Liver (tissue), 10 donors: ENCODE results near the gene GJD3. TPM values are rescaled to one million over a fixed set of nuclear protein-coding genes. Genes with fewer than 3 reads are reported as not detected.

Source experiments
- DNase-seq: peaks from one replicate; pipeline ENCODE4 v3.0.0-alpha.2; 2017; ENCODE audit warnings: low spot score
- H3K27ac ChIP-seq, 2 donors: one replicate each; pipeline ENCODE4 v1.7.0; 2013; ENCODE audit warnings: inconsistent platforms in 2 of 2, low read length in 2 of 2, control low read depth in 1 of 2, low read depth in 1 of 2, mild to moderate bottlenecking in 1 of 2
- H3K27me3 ChIP-seq, 4 donors: one replicate each; pipeline versions ENCODE4 v1.6.1 to v1.7.0; 2013; ENCODE audit warnings: low read length in 3 of 4, inconsistent platforms in 1 of 4, mild to moderate bottlenecking in 1 of 4, moderate library complexity in 1 of 4; ENCODE audit not compliant: control insufficient read depth in 4 of 4, insufficient read depth in 4 of 4
- H3K36me3 ChIP-seq, 4 donors: one replicate each; pipeline versions ENCODE4 v1.6.1 to v1.7.0; 2013; ENCODE audit warnings: low read length in 3 of 4, mild to moderate bottlenecking in 3 of 4, low read depth in 1 of 4, moderate library complexity in 1 of 4; ENCODE audit not compliant: control insufficient read depth in 4 of 4, insufficient read depth in 3 of 4
- H3K4me1 ChIP-seq, 4 donors: one replicate each; pipeline versions ENCODE4 v1.6.1 to v1.7.0; 2013; ENCODE audit warnings: low read length in 3 of 4, mild to moderate bottlenecking in 3 of 4, moderate library complexity in 1 of 4; ENCODE audit not compliant: control insufficient read depth in 4 of 4, insufficient read depth in 4 of 4
- H3K4me3 ChIP-seq, 3 donors: one replicate each; pipeline versions ENCODE4 v1.6.1 to v1.7.0; 2013; ENCODE audit warnings: low read length in 3 of 3, control low read depth in 1 of 3, low read depth in 1 of 3, mild to moderate bottlenecking in 1 of 3
- H3K9ac ChIP-seq, 2 donors: one replicate each; pipeline ENCODE4 v1.7.0; 2013; ENCODE audit warnings: low read length in 2 of 2, mild to moderate bottlenecking in 2 of 2, moderate library complexity in 2 of 2, control low read depth in 1 of 2, low read depth in 1 of 2
- H3K9me3 ChIP-seq, 4 donors: one replicate each; pipeline versions ENCODE4 v1.6.1 to v1.7.0; 2013; ENCODE audit warnings: low read length in 3 of 4; ENCODE audit not compliant: control insufficient read depth in 4 of 4
- EGR1 ChIP-seq, 2 donors: IDR thresholded peaks; 2 replicates each; pipeline ENCODE4 v1.6.1; 2016 to 2018; ENCODE audit warnings: antibody characterized with exemption in 2 of 2, low read depth in 2 of 2
- FOXA1 ChIP-seq: IDR thresholded peaks from 2 replicates; pipeline ENCODE4 v1.6.1; 2016; ENCODE audit warnings: antibody characterized with exemption
- FOXA2 ChIP-seq: IDR thresholded peaks from 2 replicates; pipeline ENCODE4 v1.6.1; 2016; ENCODE audit warnings: antibody characterized with exemption
- GABPA ChIP-seq, 2 donors: IDR thresholded peaks in 1 of 2; conservative IDR thresholded peaks in 1 of 2; 2 replicates each; pipeline ENCODE4 v1.6.1; 2016; ENCODE audit warnings: antibody characterized with exemption in 2 of 2, mild to moderate bottlenecking in 1 of 2, moderate library complexity in 1 of 2
- HNF4A ChIP-seq, 2 donors: conservative IDR thresholded peaks; 2 replicates each; pipeline ENCODE4 v1.6.1; 2016; ENCODE audit warnings: antibody characterized with exemption in 2 of 2, mild to moderate bottlenecking in 2 of 2
- HNF4G ChIP-seq: IDR thresholded peaks from 2 replicates; pipeline ENCODE4 v1.6.1; 2016; ENCODE audit warnings: antibody characterized with exemption
- JUND ChIP-seq, 2 donors: IDR thresholded peaks; 2 replicates each; pipeline ENCODE4 v1.6.1; 2016; ENCODE audit warnings: antibody characterized with exemption in 2 of 2
- NR2F2 ChIP-seq: IDR thresholded peaks from 2 replicates; pipeline ENCODE4 v1.6.1; 2016; ENCODE audit warnings: antibody characterized with exemption
- RAD21 ChIP-seq, 2 donors: IDR thresholded peaks; 2 replicates each; pipeline ENCODE4 v1.6.1; 2016; ENCODE audit warnings: antibody characterized with exemption in 2 of 2, mild to moderate bottlenecking in 2 of 2
- RXRA ChIP-seq, 2 donors: IDR thresholded peaks; 2 replicates each; pipeline ENCODE4 v1.6.1; 2017 to 2018; ENCODE audit warnings: antibody characterized with exemption in 2 of 2, mild to moderate bottlenecking in 1 of 2
- SP1 ChIP-seq: IDR thresholded peaks from 2 replicates; pipeline ENCODE4 v1.6.1; 2018; ENCODE audit warnings: antibody characterized with exemption, mild to moderate bottlenecking
- YY1 ChIP-seq: IDR thresholded peaks from 2 replicates; pipeline ENCODE4 v1.6.1; 2016; ENCODE audit warnings: antibody characterized with exemption, mild to moderate bottlenecking
- WGBS: extraction: QIAGEN DNeasy Blood & Tissue Kit; methylation state at CpG from one replicate; pipeline ENCODE4 v1.1.7; 2013; 5-methylcytosine and 5-hydroxymethylcytosine counted together
- polyA plus RNA-seq, 2 donors: library from polyadenylated mRNA; stranded (reverse) in 1 of 2; unstranded in 1 of 2; fragments of 200-250 nt in 1 of 2; fragments of >200 nt in 1 of 2; fragmentation: Nextera tagmentation in 1 of 2; extraction: Ambion mirVana in 1 of 2; gene quantifications; one replicate each; pipeline versions ENCODE4 v1.2.1 to v1.2.3, GENCODE V29; 2013 to 2015
- small RNA-seq: library from RNA; depleted of rRNA; stranded (forward); fragments of <200 nt; gene quantifications from one replicate; pipeline ENCODE3, GENCODE V24; 2014
- total RNA-seq, 2 donors: library from RNA; depleted of rRNA; stranded (reverse); fragments of >200 nt; gene quantifications; one replicate each; pipeline ENCODE4 v1.2.3, GENCODE V29; 2014
- TF ChIP-seq, protein P1 (sequence below): fragments of 150-350 bp; IDR thresholded peaks from 2 replicates; pipeline ENCODE4 v1.5.1; 2017; ENCODE audit warnings: improper control_type of control experiment, low read depth, low read length; ENCODE audit not compliant: missing input control
- TF ChIP-seq, protein P2 (sequence below): IDR thresholded peaks from 2 replicates; pipeline ENCODE4 v1.6.1; 2016; ENCODE audit warnings: antibody characterized with exemption
- TF ChIP-seq, protein P3 (sequence below): IDR thresholded peaks from 2 replicates; pipeline ENCODE4 v1.6.1; 2016; ENCODE audit warnings: antibody characterized with exemption
- TF ChIP-seq, protein P4 (sequence below): IDR thresholded peaks from 2 replicates; pipeline ENCODE4 v1.6.1; 2016; ENCODE audit warnings: antibody characterized with exemption, mild to moderate bottlenecking
- TF ChIP-seq, protein P5 (sequence below): IDR thresholded peaks from 2 replicates; pipeline ENCODE4 v1.6.1; 2016; ENCODE audit warnings: antibody characterized with exemption
- donor health status: healthy.
- donor health status: healthy.
- donor health status: healthy.
- donor health status: healthy.
- donor health status: healthy.

The GJD3 gene
- total and polyA plus RNA-seq, 4 donors, result 0.47 to 0.59 (median 0.48) TPM; not detected in 1

DNA sequence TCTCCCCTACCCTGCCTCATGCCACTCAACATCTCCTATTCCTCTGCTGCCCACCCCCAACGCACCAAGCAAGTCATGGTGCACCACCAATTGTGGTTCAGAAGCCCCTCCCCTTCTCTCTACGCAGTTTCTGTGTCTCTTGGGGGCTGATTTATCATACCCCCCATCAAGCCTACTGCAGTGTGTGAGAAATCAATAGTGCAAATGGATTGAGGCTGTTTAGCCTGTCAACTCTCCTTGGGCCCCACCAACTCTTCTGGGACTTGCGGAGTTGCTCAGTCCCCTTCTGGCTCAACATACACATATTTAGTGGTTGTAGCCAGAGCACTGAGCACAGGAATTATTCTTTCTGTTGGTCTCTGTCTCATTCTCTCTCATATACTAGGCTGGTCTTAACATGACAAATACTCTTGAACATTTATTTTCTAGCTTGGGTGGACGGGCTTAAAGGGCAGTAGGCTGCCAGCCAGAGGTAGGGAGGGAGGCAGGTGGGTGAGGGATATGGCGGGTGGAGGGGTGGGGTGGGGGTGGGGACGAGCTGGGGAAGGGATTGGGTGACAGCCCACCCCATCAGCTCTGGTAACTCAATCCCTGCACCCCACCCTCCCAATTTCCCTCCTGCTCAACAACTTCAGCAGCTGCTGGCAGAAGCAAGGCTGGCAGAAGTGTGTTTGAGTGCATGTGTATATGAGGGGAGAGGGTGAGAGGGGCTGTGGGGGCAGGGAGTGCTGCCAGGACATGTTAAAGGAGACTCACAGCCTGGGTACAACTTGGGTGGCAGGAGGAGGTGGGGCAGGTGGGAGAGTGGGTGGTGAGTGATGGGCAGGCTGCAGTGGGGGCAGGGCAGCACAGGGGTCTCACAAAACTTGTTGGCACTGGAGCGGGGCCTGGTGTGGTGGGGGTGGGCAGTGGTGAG lies 50.6 kb downstream of the GJD3 start:
- H3K9ac ChIP-seq, result no peak overlapping the region
- peak overlapping the region; percentile 19 to 63 for H3K27ac ChIP-seq

More for the DNA sequence above, 50.6 kb downstream of the GJD3 start:
- no peaks in the 10 kb centered on the region for H3K27me3 ChIP-seq
- H3K36me3 ChIP-seq, result no peaks in the 10 kb centered on the region
- TF ChIP-seq HNF4A (conservative IDR thresholded peaks at IDR 0.05) (no peak), JUND (IDR thresholded peaks at IDR 0.05) (no peak), FOXA1 (no peak), YY1 (no peak), FOXA2 (no peak), GABPA (IDR thresholded peaks at IDR 0.05 in 1 of 2, conservative IDR thresholded peaks at IDR 0.05 in 1 of 2) (no peak), SP1 (no peak), RAD21 (IDR thresholded peaks at IDR 0.05) (no peak), RXRA (IDR thresholded peaks at IDR 0.05) (no peak), NR2F2 (no peak), HNF4G (no peak), EGR1 (IDR thresholded peaks at IDR 0.05; ENCODE audit: low read depth in 2 of 2) (no peak)
- TF ChIP-seq, protein P1, sequence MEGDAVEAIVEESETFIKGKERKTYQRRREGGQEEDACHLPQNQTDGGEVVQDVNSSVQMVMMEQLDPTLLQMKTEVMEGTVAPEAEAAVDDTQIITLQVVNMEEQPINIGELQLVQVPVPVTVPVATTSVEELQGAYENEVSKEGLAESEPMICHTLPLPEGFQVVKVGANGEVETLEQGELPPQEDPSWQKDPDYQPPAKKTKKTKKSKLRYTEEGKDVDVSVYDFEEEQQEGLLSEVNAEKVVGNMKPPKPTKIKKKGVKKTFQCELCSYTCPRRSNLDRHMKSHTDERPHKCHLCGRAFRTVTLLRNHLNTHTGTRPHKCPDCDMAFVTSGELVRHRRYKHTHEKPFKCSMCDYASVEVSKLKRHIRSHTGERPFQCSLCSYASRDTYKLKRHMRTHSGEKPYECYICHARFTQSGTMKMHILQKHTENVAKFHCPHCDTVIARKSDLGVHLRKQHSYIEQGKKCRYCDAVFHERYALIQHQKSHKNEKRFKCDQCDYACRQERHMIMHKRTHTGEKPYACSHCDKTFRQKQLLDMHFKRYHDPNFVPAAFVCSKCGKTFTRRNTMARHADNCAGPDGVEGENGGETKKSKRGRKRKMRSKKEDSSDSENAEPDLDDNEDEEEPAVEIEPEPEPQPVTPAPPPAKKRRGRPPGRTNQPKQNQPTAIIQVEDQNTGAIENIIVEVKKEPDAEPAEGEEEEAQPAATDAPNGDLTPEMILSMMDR, result no peak
- TF ChIP-seq, protein P2, sequence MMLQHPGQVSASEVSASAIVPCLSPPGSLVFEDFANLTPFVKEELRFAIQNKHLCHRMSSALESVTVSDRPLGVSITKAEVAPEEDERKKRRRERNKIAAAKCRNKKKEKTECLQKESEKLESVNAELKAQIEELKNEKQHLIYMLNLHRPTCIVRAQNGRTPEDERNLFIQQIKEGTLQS, result no peak
- TF ChIP-seq, protein P3, sequence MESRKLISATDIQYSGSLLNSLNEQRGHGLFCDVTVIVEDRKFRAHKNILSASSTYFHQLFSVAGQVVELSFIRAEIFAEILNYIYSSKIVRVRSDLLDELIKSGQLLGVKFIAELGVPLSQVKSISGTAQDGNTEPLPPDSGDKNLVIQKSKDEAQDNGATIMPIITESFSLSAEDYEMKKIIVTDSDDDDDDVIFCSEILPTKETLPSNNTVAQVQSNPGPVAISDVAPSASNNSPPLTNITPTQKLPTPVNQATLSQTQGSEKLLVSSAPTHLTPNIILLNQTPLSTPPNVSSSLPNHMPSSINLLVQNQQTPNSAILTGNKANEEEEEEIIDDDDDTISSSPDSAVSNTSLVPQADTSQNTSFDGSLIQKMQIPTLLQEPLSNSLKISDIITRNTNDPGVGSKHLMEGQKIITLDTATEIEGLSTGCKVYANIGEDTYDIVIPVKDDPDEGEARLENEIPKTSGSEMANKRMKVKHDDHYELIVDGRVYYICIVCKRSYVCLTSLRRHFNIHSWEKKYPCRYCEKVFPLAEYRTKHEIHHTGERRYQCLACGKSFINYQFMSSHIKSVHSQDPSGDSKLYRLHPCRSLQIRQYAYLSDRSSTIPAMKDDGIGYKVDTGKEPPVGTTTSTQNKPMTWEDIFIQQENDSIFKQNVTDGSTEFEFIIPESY, result no peak
- TF ChIP-seq, protein P4, sequence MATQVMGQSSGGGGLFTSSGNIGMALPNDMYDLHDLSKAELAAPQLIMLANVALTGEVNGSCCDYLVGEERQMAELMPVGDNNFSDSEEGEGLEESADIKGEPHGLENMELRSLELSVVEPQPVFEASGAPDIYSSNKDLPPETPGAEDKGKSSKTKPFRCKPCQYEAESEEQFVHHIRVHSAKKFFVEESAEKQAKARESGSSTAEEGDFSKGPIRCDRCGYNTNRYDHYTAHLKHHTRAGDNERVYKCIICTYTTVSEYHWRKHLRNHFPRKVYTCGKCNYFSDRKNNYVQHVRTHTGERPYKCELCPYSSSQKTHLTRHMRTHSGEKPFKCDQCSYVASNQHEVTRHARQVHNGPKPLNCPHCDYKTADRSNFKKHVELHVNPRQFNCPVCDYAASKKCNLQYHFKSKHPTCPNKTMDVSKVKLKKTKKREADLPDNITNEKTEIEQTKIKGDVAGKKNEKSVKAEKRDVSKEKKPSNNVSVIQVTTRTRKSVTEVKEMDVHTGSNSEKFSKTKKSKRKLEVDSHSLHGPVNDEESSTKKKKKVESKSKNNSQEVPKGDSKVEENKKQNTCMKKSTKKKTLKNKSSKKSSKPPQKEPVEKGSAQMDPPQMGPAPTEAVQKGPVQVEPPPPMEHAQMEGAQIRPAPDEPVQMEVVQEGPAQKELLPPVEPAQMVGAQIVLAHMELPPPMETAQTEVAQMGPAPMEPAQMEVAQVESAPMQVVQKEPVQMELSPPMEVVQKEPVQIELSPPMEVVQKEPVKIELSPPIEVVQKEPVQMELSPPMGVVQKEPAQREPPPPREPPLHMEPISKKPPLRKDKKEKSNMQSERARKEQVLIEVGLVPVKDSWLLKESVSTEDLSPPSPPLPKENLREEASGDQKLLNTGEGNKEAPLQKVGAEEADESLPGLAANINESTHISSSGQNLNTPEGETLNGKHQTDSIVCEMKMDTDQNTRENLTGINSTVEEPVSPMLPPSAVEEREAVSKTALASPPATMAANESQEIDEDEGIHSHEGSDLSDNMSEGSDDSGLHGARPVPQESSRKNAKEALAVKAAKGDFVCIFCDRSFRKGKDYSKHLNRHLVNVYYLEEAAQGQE, result no peak
- TF ChIP-seq, protein P5, sequence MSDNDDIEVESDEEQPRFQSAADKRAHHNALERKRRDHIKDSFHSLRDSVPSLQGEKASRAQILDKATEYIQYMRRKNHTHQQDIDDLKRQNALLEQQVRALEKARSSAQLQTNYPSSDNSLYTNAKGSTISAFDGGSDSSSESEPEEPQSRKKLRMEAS, result no peak
- no peak overlapping the region for H3K4me3 ChIP-seq
- no peak for DNase-seq
- no peaks in the 10 kb centered on the region for H3K9me3 ChIP-seq
- WGBS, result 54% methylated on average over 7 of the region's 7 CpGs
- peaks cover 42 to 87% (median 74%) of the 10 kb centered on the region in 4 donors for H3K4me1 ChIP-seq

Small RNAs within 50 kb of the gene (small RNA-seq; reads per million reads assigned to genes)
- gene RF00019 (not detected), gene RNA5SP441 (not detected)

Other genes with a start within 250 kb of the GJD3 start
- 10 to 100 TPM; 24.0 to 43.7 TPM for gene MSL1, start 242.8 kb downstream of the GJD3 start, total RNA-seq
- 10 to 100 TPM in 1 of 2 donors, 1 to 10 TPM in 1; 7.9 to 23.1 TPM for gene MSL1, start 242.8 kb downstream of the GJD3 start, polyA plus RNA-seq
- gene CASC3, start 224.2 kb downstream of the GJD3 start, total RNA-seq, result 10 to 100 TPM; 17.1 to 17.9 TPM
- 10 to 100 TPM; 11.4 to 12.9 TPM for gene CASC3, start 224.2 kb downstream of the GJD3 start, polyA plus RNA-seq
- gene RAPGEFL1, start 187.3 kb downstream of the GJD3 start, total RNA-seq, result 1 to 10 TPM; 1.9 to 3.2 TPM
- gene RAPGEFL1, start 187.3 kb downstream of the GJD3 start, polyA plus RNA-seq, result under 1 TPM; 0.82 to 0.98 TPM
- 1 to 10 TPM; 4.9 to 5.6 TPM for gene WIPF2, start 145.4 kb downstream of the GJD3 start, total RNA-seq
- gene WIPF2, start 145.4 kb downstream of the GJD3 start, polyA plus RNA-seq, result 1 to 10 TPM; 4.4 to 5.6 TPM
- gene CDC6, start 76.9 kb downstream of the GJD3 start, total RNA-seq, result 10 to 100 TPM in 1 of 2 donors, 1 to 10 TPM in 1; 2.3 to 16.5 TPM
- gene CDC6, start 76.9 kb downstream of the GJD3 start, polyA plus RNA-seq, result 1 to 10 TPM in 1 of 2 donors, under 1 TPM in 1; 0.54 to 2.6 TPM
- 10 to 100 TPM in 1 of 2 donors, 1 to 10 TPM in 1; 8.7 to 12.9 TPM for gene RARA, start 55.6 kb downstream of the GJD3 start, total RNA-seq
- 10 to 100 TPM in 1 of 2 donors, 1 to 10 TPM in 1; 6.6 to 26.2 TPM for gene RARA, start 55.6 kb downstream of the GJD3 start, polyA plus RNA-seq
- 100 to 1,000 TPM in 1 of 2 donors, under 1 TPM in 1; 0.08 to 102 TPM for gene TOP2A, start 53.2 kb upstream of the GJD3 start, total RNA-seq
- gene TOP2A, start 53.2 kb upstream of the GJD3 start, polyA plus RNA-seq, result 1 to 10 TPM; 1.9 to 5.2 TPM
- 100 to 1,000 TPM in 1 of 2 donors, 10 to 100 TPM in 1; 74.1 to 297 TPM for gene IGFBP4, start 78.7 kb upstream of the GJD3 start, total RNA-seq
- 100 to 1,000 TPM; 179 to 649 TPM for gene IGFBP4, start 78.7 kb upstream of the GJD3 start, polyA plus RNA-seq
- gene TNS4, start 136.9 kb upstream of the GJD3 start, total RNA-seq, result under 1 TPM in 1 of 2 donors, not detected in 1; 0.08 TPM
- not detected for gene TNS4, start 136.9 kb upstream of the GJD3 start, polyA plus RNA-seq
- gene CCR7, start 200.7 kb upstream of the GJD3 start, total RNA-seq, result under 1 TPM; 0.08 to 0.89 TPM
- under 1 TPM; 0.16 to 0.40 TPM for gene CCR7, start 200.7 kb upstream of the GJD3 start, polyA plus RNA-seq